ENCODE measurements around the gene THOC7.

- TF ChIP-seq CTCF (IDR thresholded peaks at IDR 0.05) (no peak), POLR2A (IDR thresholded peaks at IDR 0.05) (no peak), POLR2AphosphoS5 (IDR thresholded peaks at IDR 0.05) (no peak)
Measured at GRCh38 chr3:63892773-63893352, 29.3 kb upstream of the THOC7 start.
